ENCODE data around the gene IFNK. TPM values are rescaled to one million over a fixed set of nuclear protein-coding genes. Genes with fewer than 3 reads are reported as not detected.

The IFNK gene
- polyA plus RNA-seq, 1 donor (not counting 4 experiments of a cell fraction or from before 2014, with no cell fraction given): 29.2 TPM

GRCh38 chr9:27540502-27540901, 16.4 kb downstream of the IFNK start:
- peaks cover 12% of the 10 kb centered on the region for H3K4me1 ChIP-seq (ENCODE audit: control insufficient read depth, extremely low read depth, insufficient read depth, low read length)
- no peak overlapping the region for H3K27ac ChIP-seq (ENCODE audit: control insufficient read depth, insufficient read depth, low read length)
- H2AFZ ChIP-seq (ENCODE audit: control insufficient read depth, low read length): no peak overlapping the region
- no peaks in the 10 kb centered on the region for H4K20me1 ChIP-seq (ENCODE audit: control insufficient read depth, extremely low read depth, insufficient read depth, low read length)
- no peaks in the 10 kb centered on the region for H3K9me1 ChIP-seq (ENCODE audit: control insufficient read depth, extremely low read depth, insufficient read depth, low read length)
- no peak overlapping the region for H3K4me2 ChIP-seq (ENCODE audit: control insufficient read depth, extremely low read depth, insufficient read depth, low read depth, low read length)
- H3K9ac ChIP-seq (ENCODE audit: control insufficient read depth, extremely low read depth, insufficient read depth, low read length): no peak overlapping the region
- no peaks in the 10 kb centered on the region for H3K79me2 ChIP-seq (ENCODE audit: control insufficient read depth, insufficient read depth, low read length)
- H3K4me3 ChIP-seq (ENCODE audit: control insufficient read depth in 2 of 3, extremely low read depth in 1 of 3, insufficient read depth in 2 of 3, low read depth in 1 of 3, low read length in 3 of 3): no peak overlapping the region
- DNase-seq (ENCODE audit: low read depth, low spot score) (no peak), FAIRE-seq (no peak)
- no peaks in the 10 kb centered on the region for H3K36me3 ChIP-seq (ENCODE audit: control insufficient read depth in 2 of 2, extremely low read depth in 1 of 2, insufficient read depth in 2 of 2, low read length in 2 of 2)
- TF ChIP-seq CTCF (optimal IDR thresholded peaks at IDR 0.05 in 1 of 3, IDR thresholded peaks at IDR 0.05 in 1 of 3, conservative IDR thresholded peaks at IDR 0.05 in 1 of 3; ENCODE audit: extremely low read depth in 1 of 3, insufficient read depth in 2 of 3, low read length in 3 of 3): no peak
- TF ChIP-seq EZH2 (IDR thresholded peaks at IDR 0.05; ENCODE audit: low read length): no peak
- no peaks in the 10 kb centered on the region for H3K9me3 ChIP-seq (ENCODE audit: control insufficient read depth, low read depth, low read length)
- dilution Hi-C loops (cut with MboI; ENCODE audit: extremely low pct_ligation_motif_present, low sequenced_read_pairs): loop anchor here (25.0 kb wide), 1 partner anchor 203 kb away; no protein-coding TSS in a partner anchor
- no peaks in the 10 kb centered on the region for H3K27me3 ChIP-seq (ENCODE audit: control insufficient read depth, extremely low read depth, insufficient read depth, low read length)

- no peaks in the 10 kb centered on the region for H3K36me3 ChIP-seq (ENCODE audit: control insufficient read depth in 2 of 2, extremely low read depth in 1 of 2, insufficient read depth in 2 of 2, low read length in 2 of 2)
- H3K9me3 ChIP-seq (ENCODE audit: control insufficient read depth, low read depth, low read length): no peaks in the 10 kb centered on the region
- H2AFZ ChIP-seq (ENCODE audit: control insufficient read depth, low read length): no peak overlapping the region
- no peaks in the 10 kb centered on the region for H4K20me1 ChIP-seq (ENCODE audit: control insufficient read depth, extremely low read depth, insufficient read depth, low read length)
- H3K4me1 ChIP-seq (ENCODE audit: control insufficient read depth, extremely low read depth, insufficient read depth, low read length): peaks cover 14% of the 10 kb centered on the region
- dilution Hi-C loops (cut with MboI; ENCODE audit: extremely low pct_ligation_motif_present, low sequenced_read_pairs): loop anchor here (25.0 kb wide), 1 partner anchor 204 kb away; no protein-coding TSS in a partner anchor
- H3K27me3 ChIP-seq (ENCODE audit: control insufficient read depth, extremely low read depth, insufficient read depth, low read length): no peaks in the 10 kb centered on the region
- H3K79me2 ChIP-seq (ENCODE audit: control insufficient read depth, insufficient read depth, low read length): no peaks in the 10 kb centered on the region
- no peak overlapping the region for H3K9ac ChIP-seq (ENCODE audit: control insufficient read depth, extremely low read depth, insufficient read depth, low read length)
- TF ChIP-seq CTCF (optimal IDR thresholded peaks at IDR 0.05 in 1 of 3, IDR thresholded peaks at IDR 0.05 in 1 of 3, conservative IDR thresholded peaks at IDR 0.05 in 1 of 3; ENCODE audit: extremely low read depth in 1 of 3, insufficient read depth in 2 of 3, low read length in 3 of 3): no peak
- no peak for TF ChIP-seq EZH2 (IDR thresholded peaks at IDR 0.05; ENCODE audit: low read length)
- DNase-seq (ENCODE audit: low read depth, low spot score) (no peak), FAIRE-seq (no peak)
- no peak overlapping the region for H3K27ac ChIP-seq (ENCODE audit: control insufficient read depth, insufficient read depth, low read length)
- H3K4me3 ChIP-seq (ENCODE audit: control insufficient read depth in 2 of 3, extremely low read depth in 1 of 3, insufficient read depth in 2 of 3, low read depth in 1 of 3, low read length in 3 of 3): no peak overlapping the region
- H3K4me2 ChIP-seq (ENCODE audit: control insufficient read depth, extremely low read depth, insufficient read depth, low read depth, low read length): no peak overlapping the region
- no peaks in the 10 kb centered on the region for H3K9me1 ChIP-seq (ENCODE audit: control insufficient read depth, extremely low read depth, insufficient read depth, low read length)
Observed at GRCh38 chr9:27541740-27542139, 17.6 kb downstream of the IFNK start.
